Caki2 (cell line): ENCODE data around the gene ULK2. TPM values are rescaled to one million over a fixed set of nuclear protein-coding genes. Genes with fewer than 3 reads are reported as not detected.

Experiments
- total RNA-seq: library from RNA; depleted of rRNA; stranded (reverse); fragments of >200 nt; shearing (Covaris generic); gene quantifications from 2 replicates; pipeline ENCODE4 v1.2.3, GENCODE V29; 2014; ENCODE audit warnings: low replicate concordance; rRNA removed

ULK2 gene
- total RNA-seq, 1 experiment from 2014 or later, result 14.8 TPM

Other genes starting within 250 kb of the ULK2 start
- 114 and 124 TPM in 2 replicates for gene ALDH3A2, start 219.2 kb downstream of the ULK2 start, total RNA-seq
- gene SLC47A2, start 151.4 kb downstream of the ULK2 start, total RNA-seq, result 44.7 and 62.1 TPM in 2 replicates
- not detected in 2 replicates for gene ALDH3A1, start 119.6 kb downstream of the ULK2 start, total RNA-seq
- 7.5 and 11.4 TPM in 2 replicates for gene AKAP10, start 109.9 kb upstream of the ULK2 start, total RNA-seq
- gene SPECC1, start 141.4 kb upstream of the ULK2 start, total RNA-seq, result 108 and 143 TPM in 2 replicates